Neural cell (in vitro differentiated cells): ENCODE measurements around the gene ENAH.

Experiments
- EP300 ChIP-seq: fragments of 450-650 bp; conservative IDR thresholded peaks from 2 replicates; pipeline ENCODE4 v1.6.1; 2014; ENCODE audit warnings: antibody characterized with exemption, mild to moderate bottlenecking, moderate library complexity; ENCODE audit not compliant: poor library complexity, severe bottlenecking
- EZH2 ChIP-seq: fragments of 200-600, 300-800 bp; shearing (Covaris generic), sonication (generic); IDR thresholded peaks from 2 replicates; pipeline ENCODE4 v1.6.1; 2014; ENCODE audit warnings: antibody characterized with exemption, low read length, borderline replicate concordance, mild to moderate bottlenecking; ENCODE audit not compliant: insufficient read depth, poor library complexity, severe bottlenecking
- POLR2AphosphoS5 ChIP-seq: IDR thresholded peaks from 2 replicates; pipeline ENCODE4 v1.6.1; 2012
- TF ChIP-seq, protein P1 (sequence below): fragments of 450-650 bp; IDR thresholded peaks from 2 replicates; pipeline ENCODE4 v1.5.1; 2014; ENCODE audit warnings: antibody characterized with exemption, mild to moderate bottlenecking, moderate library complexity; ENCODE audit not compliant: poor library complexity, severe bottlenecking

DNA sequence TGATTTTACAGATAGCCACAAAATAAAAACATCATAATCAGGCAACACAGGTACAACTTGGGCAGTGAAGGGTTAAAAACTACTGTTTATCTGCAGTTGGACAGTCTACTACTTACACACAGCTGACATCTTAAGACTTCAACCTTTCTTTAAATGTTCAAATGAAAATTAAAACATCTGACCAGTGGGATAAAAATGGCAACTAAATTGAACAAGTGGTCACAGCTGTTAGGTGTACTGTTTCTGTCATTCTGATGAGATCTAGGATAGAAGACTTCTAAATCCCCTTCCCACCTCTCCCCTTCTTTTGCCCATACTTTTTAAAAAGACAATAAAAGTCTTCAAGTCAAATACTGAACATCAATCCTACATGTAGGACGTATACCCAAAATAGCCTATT is 56.2 kb downstream of the ENAH start:
- TF ChIP-seq, protein P1, sequence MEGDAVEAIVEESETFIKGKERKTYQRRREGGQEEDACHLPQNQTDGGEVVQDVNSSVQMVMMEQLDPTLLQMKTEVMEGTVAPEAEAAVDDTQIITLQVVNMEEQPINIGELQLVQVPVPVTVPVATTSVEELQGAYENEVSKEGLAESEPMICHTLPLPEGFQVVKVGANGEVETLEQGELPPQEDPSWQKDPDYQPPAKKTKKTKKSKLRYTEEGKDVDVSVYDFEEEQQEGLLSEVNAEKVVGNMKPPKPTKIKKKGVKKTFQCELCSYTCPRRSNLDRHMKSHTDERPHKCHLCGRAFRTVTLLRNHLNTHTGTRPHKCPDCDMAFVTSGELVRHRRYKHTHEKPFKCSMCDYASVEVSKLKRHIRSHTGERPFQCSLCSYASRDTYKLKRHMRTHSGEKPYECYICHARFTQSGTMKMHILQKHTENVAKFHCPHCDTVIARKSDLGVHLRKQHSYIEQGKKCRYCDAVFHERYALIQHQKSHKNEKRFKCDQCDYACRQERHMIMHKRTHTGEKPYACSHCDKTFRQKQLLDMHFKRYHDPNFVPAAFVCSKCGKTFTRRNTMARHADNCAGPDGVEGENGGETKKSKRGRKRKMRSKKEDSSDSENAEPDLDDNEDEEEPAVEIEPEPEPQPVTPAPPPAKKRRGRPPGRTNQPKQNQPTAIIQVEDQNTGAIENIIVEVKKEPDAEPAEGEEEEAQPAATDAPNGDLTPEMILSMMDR: no peak
- TF ChIP-seq EZH2: no peak
- no peak for TF ChIP-seq POLR2AphosphoS5
- TF ChIP-seq EP300: no peak
